ENCODE results near the gene ZFYVE1. TPM values are rescaled to one million over a fixed set of nuclear protein-coding genes. Genes with fewer than 3 reads are reported as not detected.

ZFYVE1 gene
- total and polyA plus RNA-seq, 2 of the 13 experiments (the other 11 are each of a cell fraction or from before 2014, with no cell fraction given), result 2.6 to 5.3 TPM

- DNase-seq (ENCODE audit: low spot score), result no peak
- no peak for ATAC-seq
- Histone ChIP-seq H3K4me2 (ENCODE audit: low read depth, low read length) (no peak overlapping the region), H3K9me3 (ENCODE audit: low read length) (no peaks in the 10 kb centered on the region), H3K36me3 (replicated peaks in 1 of 2; ENCODE audit: control insufficient read depth in 1 of 2, insufficient read depth in 2 of 2, low read length in 2 of 2) (no peaks in the 10 kb centered on the region), H3K4me1 (ENCODE audit: insufficient read depth, low read length) (peaks cover 5% of the 10 kb centered on the region), H2AFZ (ENCODE audit: low read length) (no peak overlapping the region), H3K27ac (ENCODE audit: extremely low read length, insufficient read depth, low read length) (no peak overlapping the region), H4K20me1 (ENCODE audit: insufficient read depth, low read length) (peaks cover 3% of the 10 kb centered on the region; the same call in 1 of the 2 replicates), H3K9ac (ENCODE audit: insufficient read depth, low read depth, low read length) (no peak overlapping the region), H3K27me3 (ENCODE audit: control insufficient read depth in 1 of 2, insufficient read depth in 2 of 2, low read length in 2 of 2) (no peaks in the 10 kb centered on the region; a peak in 1 of 5 replicates), H3K4me3 (replicated peaks in 1 of 3; ENCODE audit: insufficient read depth in 1 of 3, low read depth in 2 of 3, low read length in 3 of 3) (no peak overlapping the region), H3K79me2 (ENCODE audit: insufficient read depth, low read length) (peaks cover 16% of the 10 kb centered on the region)
- FAIRE-seq, result no peak
- no TSS peak for BruUV-seq (replicated peaks)
- in situ Hi-C loops (cut with HindIII; ENCODE audit: extremely low pct_ligation_motif_present, low pct_unique_long_range_greater_than_20kb), result no loop called here
- ChIA-PET CTCF (ENCODE audit: low intra/inter-chr PET ratio, low total read pairs) (no interaction called here), POLR2A (interaction anchor here (0.7 kb wide), 1 partner anchor 25 kb away, joined by 4 read pairs; no protein-coding TSS in a partner anchor)
- TF ChIP-seq FOXC1 (CRISPR knock-in tag; IDR thresholded peaks at IDR 0.05; ENCODE audit: borderline replicate concordance), result no peak
- TF ChIP-seq AGO2 (optimal IDR thresholded peaks at IDR 0.05; ENCODE audit: low read depth, low read length), result no peak
- no peak for TF ChIP-seq KAT2B (IDR thresholded peaks at IDR 0.05; ENCODE audit: borderline replicate concordance, low read depth, low read length)
- TF ChIP-seq SRY (CRISPR knock-in tag; IDR thresholded peaks at IDR 0.05), result no peak
- no peak for TF ChIP-seq ZBTB14 (CRISPR knock-in tag; IDR thresholded peaks at IDR 0.05)
- TF ChIP-seq ZBTB42 (CRISPR knock-in tag; IDR thresholded peaks at IDR 0.05), result no peak
- no peak for TF ChIP-seq TBP (CRISPR knock-in tag; IDR thresholded peaks at IDR 0.05)
- TF ChIP-seq, protein P1, sequence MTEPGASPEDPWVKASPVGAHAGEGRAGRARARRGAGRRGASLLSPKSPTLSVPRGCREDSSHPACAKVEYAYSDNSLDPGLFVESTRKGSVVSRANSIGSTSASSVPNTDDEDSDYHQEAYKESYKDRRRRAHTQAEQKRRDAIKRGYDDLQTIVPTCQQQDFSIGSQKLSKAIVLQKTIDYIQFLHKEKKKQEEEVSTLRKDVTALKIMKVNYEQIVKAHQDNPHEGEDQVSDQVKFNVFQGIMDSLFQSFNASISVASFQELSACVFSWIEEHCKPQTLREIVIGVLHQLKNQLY (CRISPR knock-in tag; IDR thresholded peaks at IDR 0.05), result no peak
- TF ChIP-seq ZNF263 (CRISPR knock-in tag; IDR thresholded peaks at IDR 0.05), result no peak
- no peak for TF ChIP-seq MED13 (CRISPR knock-in tag; IDR thresholded peaks at IDR 0.05)
- TF ChIP-seq SKI (IDR thresholded peaks at IDR 0.05; ENCODE audit: partially characterized antibody), result no peak
- no peak for TF ChIP-seq SMAD1 (CRISPR knock-in tag; IDR thresholded peaks at IDR 0.05; ENCODE audit: borderline replicate concordance, low read depth)
- no peak for TF ChIP-seq ZNF124 (CRISPR knock-in tag; IDR thresholded peaks at IDR 0.05)
- TF ChIP-seq, protein P2, sequence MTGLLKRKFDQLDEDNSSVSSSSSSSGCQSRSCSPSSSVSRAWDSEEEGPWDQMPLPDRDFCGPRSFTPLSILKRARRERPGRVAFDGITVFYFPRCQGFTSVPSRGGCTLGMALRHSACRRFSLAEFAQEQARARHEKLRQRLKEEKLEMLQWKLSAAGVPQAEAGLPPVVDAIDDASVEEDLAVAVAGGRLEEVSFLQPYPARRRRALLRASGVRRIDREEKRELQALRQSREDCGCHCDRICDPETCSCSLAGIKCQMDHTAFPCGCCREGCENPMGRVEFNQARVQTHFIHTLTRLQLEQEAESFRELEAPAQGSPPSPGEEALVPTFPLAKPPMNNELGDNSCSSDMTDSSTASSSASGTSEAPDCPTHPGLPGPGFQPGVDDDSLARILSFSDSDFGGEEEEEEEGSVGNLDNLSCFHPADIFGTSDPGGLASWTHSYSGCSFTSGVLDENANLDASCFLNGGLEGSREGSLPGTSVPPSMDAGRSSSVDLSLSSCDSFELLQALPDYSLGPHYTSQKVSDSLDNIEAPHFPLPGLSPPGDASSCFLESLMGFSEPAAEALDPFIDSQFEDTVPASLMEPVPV (CRISPR knock-in tag; IDR thresholded peaks at IDR 0.05), result no peak
- TF ChIP-seq GATAD1 (CRISPR knock-in tag; IDR thresholded peaks at IDR 0.05), result no peak
- no peak for TF ChIP-seq ZNF34 (CRISPR knock-in tag; IDR thresholded peaks at IDR 0.05; ENCODE audit: borderline replicate concordance)
- no peak for TF ChIP-seq AKAP8 (CRISPR knock-in tag; IDR thresholded peaks at IDR 0.05)
- TF ChIP-seq E2F2 (CRISPR knock-in tag; IDR thresholded peaks at IDR 0.05; ENCODE audit: borderline replicate concordance), result no peak
- TF ChIP-seq E2F1 (CRISPR knock-in tag; IDR thresholded peaks at IDR 0.05), result no peak
- intact Hi-C loops (cut with micrococcal nuclease; ENCODE audit: unreplicated experiment), result loop anchor here (5.0 kb wide), 1 partner anchor 82 kb away; the partner anchor contains the start of gene PSEN1
- 17% methylated on average over 1 of the region's 1 CpG for WGBS (ENCODE audit: low lambda C conversion rate)
Observed at GRCh38 chr14:73055251-73055650, 28.3 kb upstream of the ZFYVE1 start.

All from HepG2 (cell line).